IMR-90 (cell line): ENCODE data around the gene ITFG1. TPM values are rescaled to one million over a fixed set of nuclear protein-coding genes. Genes with fewer than 3 reads are reported as not detected.

Source experiments
- ATAC-seq: fragments of 200-7000 bp; cut with Tn5 transposase; 2 replicates; pipeline ENCODE4 v1.9.1; 2020; ENCODE audit warnings: low read depth, mild to moderate bottlenecking, moderate library complexity
- BruUV-seq: library from RNA; stranded (reverse); fragments of 400-500 nt; replicated peaks from 2 replicates; lab custom pipeline; 2021; lab: Mats Ljungman, UMichigan
- CTCF ChIA-PET: fragments of 300-600 bp; formaldehyde crosslinking; extraction: SDS; loops from one replicate; lab custom pipeline; 2021; ENCODE audit warnings: antibody characterized with exemption; lab: Yijun Ruan, JAX
- POLR2A ChIA-PET: fragments of 300-600 bp; sonication (Branson Sonifier 250); formaldehyde crosslinking; loops from one replicate; lab custom pipeline; 2022; ENCODE audit warnings: antibody characterized with exemption; ENCODE audit not compliant: unreplicated experiment; lab: Charles Lee
- DNase-seq: peaks from one replicate; pipeline ENCODE4 v3.0.0; 2013
- H2AFZ ChIP-seq: replicated peaks from 2 replicates; pipeline ENCODE3; 2013; ENCODE audit warnings: low read length, mild to moderate bottlenecking; ENCODE audit not compliant: poor library complexity
- H2AK5ac ChIP-seq: 2 replicates; pipeline ENCODE4 v1.6.1; 2013; ENCODE audit warnings: low read depth, low read length, inconsistent platforms
- H2AK9ac ChIP-seq: replicated peaks from 2 replicates; pipeline ENCODE3; 2013; ENCODE audit warnings: mild to moderate bottlenecking, low read depth, low read length, moderate library complexity; ENCODE audit not compliant: poor library complexity
- H2BK120ac ChIP-seq: 2 replicates; pipeline ENCODE4 v1.6.1; 2013; ENCODE audit warnings: low read depth, low read length, inconsistent platforms
- H2BK15ac ChIP-seq: 3 replicates; pipeline ENCODE4 v1.6.1; 2013; ENCODE audit warnings: low read depth, low read length, inconsistent platforms
- H2BK20ac ChIP-seq: 2 replicates; pipeline ENCODE4 v1.6.1; 2013; ENCODE audit warnings: low read depth, mild to moderate bottlenecking, inconsistent platforms, low read length, moderate library complexity
- H2BK5ac ChIP-seq: 2 replicates; pipeline ENCODE4 v1.6.1; 2013; ENCODE audit warnings: mild to moderate bottlenecking, low read depth, low read length, inconsistent platforms; ENCODE audit not compliant: poor library complexity, severe bottlenecking
- H3K14ac ChIP-seq: replicated peaks from 2 replicates; pipeline ENCODE4 v1.6.1; 2013; ENCODE audit warnings: low read depth, low read length, inconsistent platforms
- H3K18ac ChIP-seq: 2 replicates; pipeline ENCODE4 v1.6.1; 2013; ENCODE audit warnings: low read depth, low read length, control low read depth
- H3K23ac ChIP-seq: 2 replicates; pipeline ENCODE4 v1.6.1; 2013; ENCODE audit warnings: low read depth, low read length, inconsistent platforms
- H3K27ac ChIP-seq: 2 replicates; pipeline ENCODE4 v1.5.1; 2013; ENCODE audit warnings: mild to moderate bottlenecking, control low read depth, low read length; ENCODE audit not compliant: insufficient read depth
- H3K27me3 ChIP-seq: 2 replicates; pipeline ENCODE4 v1.6.1; 2013; ENCODE audit warnings: low read length; ENCODE audit not compliant: control insufficient read depth, insufficient read depth
- H3K36me3 ChIP-seq: 2 replicates; pipeline ENCODE4 v1.6.1; 2013; ENCODE audit warnings: low read length, mixed read lengths; ENCODE audit not compliant: control insufficient read depth, insufficient read depth
- H3K4ac ChIP-seq: 2 replicates; pipeline ENCODE4 v1.6.1; 2013; ENCODE audit warnings: low read depth, low read length, inconsistent platforms
- H3K4me1 ChIP-seq: 2 replicates; pipeline ENCODE4 v1.6.1; 2013; ENCODE audit warnings: low read length, mixed read lengths; ENCODE audit not compliant: control insufficient read depth, insufficient read depth
- H3K4me2 ChIP-seq: 2 replicates; pipeline ENCODE4 v1.6.1; 2013; ENCODE audit warnings: low read depth, mild to moderate bottlenecking, control low read depth, low read length, moderate library complexity
- H3K4me3 ChIP-seq: 2 replicates; pipeline ENCODE4 v1.5.1; 2013; ENCODE audit warnings: low read depth, mild to moderate bottlenecking, control low read depth, low read length, moderate library complexity; ENCODE audit not compliant: insufficient read depth
- H3K56ac ChIP-seq: 2 replicates; pipeline ENCODE4 v1.6.1; 2013; ENCODE audit warnings: low read length, inconsistent platforms; ENCODE audit not compliant: insufficient read depth; ENCODE audit errors: extremely low read depth
- H3K79me1 ChIP-seq, 2 experiments: 2 replicates each; pipeline ENCODE4 v1.6.1; 2013; ENCODE audit warnings: low read length in 2 of 2, inconsistent platforms in 1 of 2, low read depth in 1 of 2
- H3K9ac ChIP-seq: 2 replicates; pipeline ENCODE4 v1.6.1; 2013; ENCODE audit warnings: low read depth, low read length, control low read depth
- H3K9me1 ChIP-seq: 2 replicates; pipeline ENCODE4 v1.6.1; 2013; ENCODE audit warnings: low read length, inconsistent platforms; ENCODE audit not compliant: insufficient read depth
- H3K9me3 ChIP-seq: 2 replicates; pipeline ENCODE4 v1.6.1; 2013; ENCODE audit warnings: low read length; ENCODE audit not compliant: control insufficient read depth, insufficient read depth
- H4K20me1 ChIP-seq: 2 replicates; pipeline ENCODE4 v1.6.1; 2013; ENCODE audit warnings: low read length, inconsistent platforms; ENCODE audit not compliant: insufficient read depth
- H4K5ac ChIP-seq: 2 replicates; pipeline ENCODE4 v1.6.1; 2013; ENCODE audit warnings: mild to moderate bottlenecking, low read depth, low read length, control low read depth
- H4K8ac ChIP-seq, 2 experiments: 2 replicates each; pipeline ENCODE4 v1.6.1; 2013; ENCODE audit warnings: low read depth in 2 of 2, low read length in 2 of 2, control low read depth in 1 of 2, inconsistent platforms in 1 of 2
- H4K91ac ChIP-seq: 2 replicates; pipeline ENCODE4 v1.6.1; 2013; ENCODE audit warnings: low read depth, low read length, inconsistent platforms; ENCODE audit not compliant: insufficient read depth
- BHLHE40 ChIP-seq: fragments of 150-350 bp; IDR thresholded peaks from 2 replicates; pipeline ENCODE4 v1.6.1; 2016; ENCODE audit warnings: mild to moderate bottlenecking, low read depth, low read length
- CHD1 ChIP-seq: IDR thresholded peaks from 2 replicates; pipeline ENCODE4 v1.6.1; 2012; ENCODE audit warnings: low read depth, low read length, improper control_type of control experiment
- MAFK ChIP-seq: IDR thresholded peaks from 2 replicates; pipeline ENCODE4 v1.6.1; 2012; ENCODE audit warnings: low read depth, low read length, improper control_type of control experiment
- MAZ ChIP-seq: IDR thresholded peaks from 2 replicates; pipeline ENCODE4 v1.6.1; 2012; ENCODE audit warnings: low read depth, mild to moderate bottlenecking, low read length, improper control_type of control experiment, moderate library complexity, borderline replicate concordance
- MXI1 ChIP-seq: IDR thresholded peaks from 2 replicates; pipeline ENCODE4 v1.6.1; 2012; ENCODE audit warnings: low read depth, mild to moderate bottlenecking, low read length, moderate library complexity, borderline replicate concordance
- NFE2L2 ChIP-seq: fragments of 150-350 bp; IDR thresholded peaks from 2 replicates; pipeline ENCODE4 v1.6.1; 2016; ENCODE audit warnings: low read depth, mild to moderate bottlenecking, low read length
- POLR2A ChIP-seq: IDR thresholded peaks from 2 replicates; pipeline ENCODE4 v1.6.1; 2012; ENCODE audit warnings: mild to moderate bottlenecking, low read depth, low read length
- RCOR1 ChIP-seq: IDR thresholded peaks from 2 replicates; pipeline ENCODE4 v1.6.1; 2012; ENCODE audit warnings: mild to moderate bottlenecking, low read length, improper control_type of control experiment; ENCODE audit not compliant: insufficient replicate concordance
- RFX5 ChIP-seq: IDR thresholded peaks from 2 replicates; pipeline ENCODE4 v1.8.0; 2012; ENCODE audit warnings: low read depth, mild to moderate bottlenecking, low read length, moderate library complexity
- SMC3 ChIP-seq: fragments of 150-350 bp; IDR thresholded peaks from 2 replicates; pipeline ENCODE4 v1.6.1; 2016; ENCODE audit warnings: low read depth, mild to moderate bottlenecking, antibody characterized with exemption, low read length, moderate library complexity
- WGBS, 2 experiments: methylation state at CpG; one replicate each; pipeline versions ENCODE4 v1.1.5 to v1.1.7; 2013; ENCODE audit warnings: missing lambda C conversion rate in 2 of 2; ENCODE audit not compliant: insufficient read length in 1 of 2; ENCODE audit errors: extremely low coverage in 2 of 2; 5-methylcytosine and 5-hydroxymethylcytosine counted together
- dilution Hi-C: fragments of 300-500 bp; cut with HindIII; formaldehyde crosslinking; loops from one replicate; pipeline ENCODE4 v1.14.3; 2018; ENCODE audit warnings: low sequenced_read_pairs; ENCODE audit not compliant: unreplicated experiment
- in situ Hi-C: fragments of 300-500 bp; cut with MboI; formaldehyde crosslinking; loops from 3 replicates; pipeline ENCODE4 v1.14.3; 2019; ENCODE audit warnings: low sequenced_read_pairs, inconsistent platforms, mixed read lengths
- intact Hi-C: fragments of 100-400 bp; cut with micrococcal nuclease; formaldehyde crosslinking; loops from 2 replicates; pipeline ENCODE4 v1.10.0; 2022
- polyA plus RNA-seq, 3 experiments: library from polyadenylated mRNA; depleted of rRNA; stranded (reverse); fragments of >200 nt; gene quantifications; 2 replicates each; pipeline ENCODE4 v1.2.3, GENCODE V29; 2012; ENCODE audit warnings: low replicate concordance in 1 of 3
- total RNA-seq: library from RNA; depleted of rRNA; stranded (reverse); fragments of >200 nt; gene quantifications from 2 replicates; pipeline ENCODE4 v1.2.3, GENCODE V29; 2012
- TF ChIP-seq, protein P1 (sequence below): conservative IDR thresholded peaks from 2 replicates; pipeline ENCODE4 v1.5.1; 2012; ENCODE audit warnings: mild to moderate bottlenecking, low read depth, low read length, improper control_type of control experiment
- TF ChIP-seq, protein P2 (sequence below): fragments of 150-350 bp; IDR thresholded peaks from 2 replicates; pipeline ENCODE4 v1.6.1; 2017; ENCODE audit warnings: mild to moderate bottlenecking, antibody characterized with exemption, low read length, low read depth
- TF ChIP-seq, protein P3 (sequence below): fragments of 150-350 bp; IDR thresholded peaks from 2 replicates; pipeline ENCODE4 v1.6.1; 2016; ENCODE audit warnings: low read depth, mild to moderate bottlenecking, low read length, moderate library complexity, borderline replicate concordance

The ITFG1 gene
- total and polyA plus RNA-seq, 2 of the 4 experiments (the other 2 are of a cell fraction): 54.3 to 60.4 TPM

DNA sequence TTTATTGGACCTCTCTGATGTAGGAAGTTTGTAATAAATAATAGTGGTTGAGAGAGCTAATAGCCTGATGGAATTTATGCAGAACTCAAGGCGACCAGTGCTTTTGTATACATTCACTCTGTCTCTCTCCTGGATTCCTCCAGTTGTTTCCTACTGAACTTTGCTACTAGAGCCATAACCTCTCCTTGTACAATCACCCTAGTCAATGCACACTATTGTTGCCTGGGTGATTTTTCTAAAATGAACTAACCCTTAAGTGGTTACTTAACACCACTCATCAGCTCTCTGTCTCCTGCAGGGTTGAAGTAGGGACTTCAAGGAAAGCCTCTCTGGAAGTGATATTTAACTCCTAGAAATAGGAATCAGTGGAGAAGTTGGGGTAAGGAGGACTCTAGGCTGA, 9.9 kb upstream of the ITFG1 start:
- Histone ChIP-seq H3K27ac (no peak overlapping the region), H3K4me1 (peaks cover under 1% of the 10 kb centered on the region; the same call in 1 of the 2 replicates), H2BK15ac (no peak overlapping the region), H2BK20ac (no peak overlapping the region), H4K5ac (no peak overlapping the region), H3K56ac (no peak overlapping the region), H3K4ac (no peak overlapping the region), H2BK120ac (no peak overlapping the region), H4K91ac (no peak overlapping the region), H3K4me2 (no peak overlapping the region), H3K36me3 (no peaks in the 10 kb centered on the region), H3K9me1 (peaks cover 1% of the 10 kb centered on the region; the same call in 1 of the 2 replicates), H4K20me1 (no peaks in the 10 kb centered on the region), H3K14ac (no peak overlapping the region), H3K79me1 (peaks cover 14 to 48% of the 10 kb centered on the region in 2 experiments; a peak in 3 of 4 replicates), H3K9ac (no peak overlapping the region), H3K9me3 (no peaks in the 10 kb centered on the region), H2AFZ (no peak overlapping the region), H3K23ac (no peak overlapping the region), H2AK9ac (no peak overlapping the region), H4K8ac (no peak overlapping the region), H2BK5ac (no peak overlapping the region), H2AK5ac (no peak overlapping the region), H3K27me3 (no peaks in the 10 kb centered on the region), H3K18ac (no peak overlapping the region), H3K4me3 (no peak overlapping the region)
- in situ Hi-C loops (loop anchor here (25.0 kb wide), 1 partner anchor 691 kb away; the partner anchor contains the start of gene ABCC12), intact Hi-C loops (no loop called here), dilution Hi-C loops (no loop called here)
- DNase-seq (no peak), ATAC-seq (no peak)
- POLR2A ChIA-PET: interaction anchor here (0.9 kb wide), 1 partner anchor 10 kb away, joined by 5 read pairs; the partner anchor contains the start of genes ITFG1 and PHKB
- CTCF ChIA-PET: no interaction called here
- BruUV-seq: no TSS peak
- TF ChIP-seq NFE2L2 (no peak), RFX5 (no peak), POLR2A (no peak), BHLHE40 (no peak), MXI1 (no peak), MAZ (no peak), RCOR1 (no peak), MAFK (no peak), SMC3 (no peak), CHD1 (no peak)
- TF ChIP-seq, protein P1, sequence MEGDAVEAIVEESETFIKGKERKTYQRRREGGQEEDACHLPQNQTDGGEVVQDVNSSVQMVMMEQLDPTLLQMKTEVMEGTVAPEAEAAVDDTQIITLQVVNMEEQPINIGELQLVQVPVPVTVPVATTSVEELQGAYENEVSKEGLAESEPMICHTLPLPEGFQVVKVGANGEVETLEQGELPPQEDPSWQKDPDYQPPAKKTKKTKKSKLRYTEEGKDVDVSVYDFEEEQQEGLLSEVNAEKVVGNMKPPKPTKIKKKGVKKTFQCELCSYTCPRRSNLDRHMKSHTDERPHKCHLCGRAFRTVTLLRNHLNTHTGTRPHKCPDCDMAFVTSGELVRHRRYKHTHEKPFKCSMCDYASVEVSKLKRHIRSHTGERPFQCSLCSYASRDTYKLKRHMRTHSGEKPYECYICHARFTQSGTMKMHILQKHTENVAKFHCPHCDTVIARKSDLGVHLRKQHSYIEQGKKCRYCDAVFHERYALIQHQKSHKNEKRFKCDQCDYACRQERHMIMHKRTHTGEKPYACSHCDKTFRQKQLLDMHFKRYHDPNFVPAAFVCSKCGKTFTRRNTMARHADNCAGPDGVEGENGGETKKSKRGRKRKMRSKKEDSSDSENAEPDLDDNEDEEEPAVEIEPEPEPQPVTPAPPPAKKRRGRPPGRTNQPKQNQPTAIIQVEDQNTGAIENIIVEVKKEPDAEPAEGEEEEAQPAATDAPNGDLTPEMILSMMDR: no peak
- TF ChIP-seq, protein P2, sequence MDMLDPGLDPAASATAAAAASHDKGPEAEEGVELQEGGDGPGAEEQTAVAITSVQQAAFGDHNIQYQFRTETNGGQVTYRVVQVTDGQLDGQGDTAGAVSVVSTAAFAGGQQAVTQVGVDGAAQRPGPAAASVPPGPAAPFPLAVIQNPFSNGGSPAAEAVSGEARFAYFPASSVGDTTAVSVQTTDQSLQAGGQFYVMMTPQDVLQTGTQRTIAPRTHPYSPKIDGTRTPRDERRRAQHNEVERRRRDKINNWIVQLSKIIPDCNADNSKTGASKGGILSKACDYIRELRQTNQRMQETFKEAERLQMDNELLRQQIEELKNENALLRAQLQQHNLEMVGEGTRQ: no peak
- TF ChIP-seq, protein P3, sequence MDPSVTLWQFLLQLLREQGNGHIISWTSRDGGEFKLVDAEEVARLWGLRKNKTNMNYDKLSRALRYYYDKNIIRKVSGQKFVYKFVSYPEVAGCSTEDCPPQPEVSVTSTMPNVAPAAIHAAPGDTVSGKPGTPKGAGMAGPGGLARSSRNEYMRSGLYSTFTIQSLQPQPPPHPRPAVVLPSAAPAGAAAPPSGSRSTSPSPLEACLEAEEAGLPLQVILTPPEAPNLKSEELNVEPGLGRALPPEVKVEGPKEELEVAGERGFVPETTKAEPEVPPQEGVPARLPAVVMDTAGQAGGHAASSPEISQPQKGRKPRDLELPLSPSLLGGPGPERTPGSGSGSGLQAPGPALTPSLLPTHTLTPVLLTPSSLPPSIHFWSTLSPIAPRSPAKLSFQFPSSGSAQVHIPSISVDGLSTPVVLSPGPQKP: no peak
- WGBS, 2 experiments: no CpG with 5 or more reads among the region's 1 CpG
